HepG2 (cell line): ENCODE data around the gene TTC39C. TPM values are rescaled to one million over a fixed set of nuclear protein-coding genes. Genes with fewer than 3 reads are reported as not detected.

Experiments used
- BCL6 ChIP-seq: IDR thresholded peaks from 2 replicates; pipeline ENCODE4 v1.6.1; 2016; ENCODE audit warnings: missing genetic modification reagents, missing compliant biosample characterization
- GATAD1 ChIP-seq: IDR thresholded peaks from 2 replicates; pipeline ENCODE4 v1.6.1; 2016; ENCODE audit warnings: missing genetic modification reagents, missing compliant biosample characterization
- HHEX ChIP-seq: IDR thresholded peaks from 2 replicates; pipeline ENCODE4 v1.6.1; 2016; ENCODE audit warnings: control low read depth
- MLLT10 ChIP-seq: sonication (generic); formaldehyde crosslinking; IDR thresholded peaks from 2 replicates; pipeline ENCODE4 v1.4.0; 2020; ENCODE audit warnings: missing genetic modification reagents
- ONECUT2 ChIP-seq: sonication (generic); formaldehyde crosslinking; IDR thresholded peaks from 2 replicates; pipeline ENCODE4 v1.4.0; 2020; ENCODE audit warnings: missing genetic modification reagents
- POLR2AphosphoS5 ChIP-seq: IDR thresholded peaks from 2 replicates; pipeline ENCODE4 v1.6.1; 2012; ENCODE audit warnings: low read depth, low read length
- TAF15 ChIP-seq: fragments of 200-400 bp; formaldehyde crosslinking; IDR thresholded peaks from one replicate; pipeline ENCODE4 v1.6.1; 2018; ENCODE audit warnings: mild to moderate bottlenecking, low read depth, low read length; ENCODE audit not compliant: poor library complexity, severe bottlenecking
- ZFP1 ChIP-seq: IDR thresholded peaks from 2 replicates; pipeline ENCODE4 v1.6.1; 2016
- ZNF180 ChIP-seq: sonication (generic); formaldehyde crosslinking; IDR thresholded peaks from 2 replicates; pipeline ENCODE4 v1.4.0; 2020; ENCODE audit warnings: low read depth, missing genetic modification reagents, borderline replicate concordance
- ZNF235 ChIP-seq: sonication (generic); formaldehyde crosslinking; IDR thresholded peaks from 2 replicates; pipeline ENCODE4 v1.8.1; 2023; ENCODE audit warnings: mild to moderate bottlenecking, missing genetic modification reagents, borderline replicate concordance
- ZNF33B ChIP-seq: sonication (generic); formaldehyde crosslinking; IDR thresholded peaks from 2 replicates; pipeline ENCODE4 v1.5.1; 2020; ENCODE audit warnings: mild to moderate bottlenecking, missing genetic modification reagents
- ZNF354B ChIP-seq: sonication (generic); formaldehyde crosslinking; IDR thresholded peaks from 2 replicates; pipeline ENCODE4 v1.8.0; 2022; ENCODE audit warnings: mild to moderate bottlenecking, missing genetic modification reagents
- ZNF44 ChIP-seq: sonication (generic); formaldehyde crosslinking; IDR thresholded peaks from 2 replicates; pipeline ENCODE4 v1.5.1; 2020; ENCODE audit warnings: mild to moderate bottlenecking, missing genetic modification reagents
- ZNF619 ChIP-seq: sonication (generic); formaldehyde crosslinking; IDR thresholded peaks from 2 replicates; pipeline ENCODE4 v1.4.0; 2020; ENCODE audit warnings: mild to moderate bottlenecking, missing genetic modification reagents
- ZNF883 ChIP-seq: sonication (generic); formaldehyde crosslinking; IDR thresholded peaks from 2 replicates; pipeline ENCODE4 v1.5.1; 2020; ENCODE audit warnings: mild to moderate bottlenecking, missing genetic modification reagents; ENCODE audit errors: not compliant biosample characterization
- polyA plus RNA-seq, 8 experiments: library from polyadenylated mRNA; depleted of rRNA in 3 of 8; stranded (reverse) in 7 of 8; unstranded in 1 of 8; fragments of >200 nt; fragmentation: Illumina TruSeq in 4 of 8; extraction: Trizol in 4 of 8; gene quantifications; 2 replicates each; pipeline versions ENCODE4 v1.2.1 to v1.2.3, GENCODE V29; 2011 to 2016; ENCODE audit warnings: low read depth in 4 of 8, missing spikeins in 1 of 8, mixed read lengths in 1 of 8; ENCODE audit not compliant: insufficient read depth in 1 of 8
- total RNA-seq, 5 experiments: library from RNA; depleted of rRNA; stranded (reverse); fragments of >200 nt; fragmentation: Illumina TruSeq; extraction: Trizol; gene quantifications; 2 replicates each; pipeline ENCODE4 v1.2.3, GENCODE V29; 2016; ENCODE audit warnings: low read depth in 1 of 5
- TF ChIP-seq, protein P1 (sequence below): sonication (generic); formaldehyde crosslinking; IDR thresholded peaks from 2 replicates; pipeline ENCODE4 v1.8.0; 2023; ENCODE audit warnings: mild to moderate bottlenecking, missing genetic modification reagents
- TF ChIP-seq, protein P2 (sequence below): sonication (generic); formaldehyde crosslinking; IDR thresholded peaks from 2 replicates; pipeline ENCODE4 v1.4.0; 2020; ENCODE audit warnings: missing genetic modification reagents, low read depth, mild to moderate bottlenecking, borderline replicate concordance
- TF ChIP-seq, protein P3 (sequence below): sonication (generic); formaldehyde crosslinking; IDR thresholded peaks from 2 replicates; pipeline ENCODE4 v1.5.1; 2020; ENCODE audit warnings: missing genetic modification reagents, mild to moderate bottlenecking, borderline replicate concordance
- TF ChIP-seq, protein P4 (sequence below): sonication (generic); formaldehyde crosslinking; IDR thresholded peaks from 2 replicates; pipeline ENCODE4 v1.4.0; 2020; ENCODE audit warnings: missing genetic modification reagents
- TF ChIP-seq, protein P5 (sequence below): sonication (generic); formaldehyde crosslinking; IDR thresholded peaks from 2 replicates; pipeline ENCODE4 v1.8.1; 2023; ENCODE audit warnings: missing genetic modification reagents, inconsistent platforms, borderline replicate concordance
- TF ChIP-seq, protein P6 (sequence below): sonication (generic); formaldehyde crosslinking; IDR thresholded peaks from 2 replicates; pipeline ENCODE4 v1.4.0; 2020; ENCODE audit warnings: missing genetic modification reagents
- TF ChIP-seq, protein P7 (sequence below): IDR thresholded peaks from 2 replicates; pipeline ENCODE4 v1.6.1; 2012; ENCODE audit warnings: inconsistent platforms

TTC39C gene
- total and polyA plus RNA-seq, 2 of the 13 experiments (the other 11 are each of a cell fraction or from before 2014, with no cell fraction given): 19.1 to 25.9 TPM

DNA sequence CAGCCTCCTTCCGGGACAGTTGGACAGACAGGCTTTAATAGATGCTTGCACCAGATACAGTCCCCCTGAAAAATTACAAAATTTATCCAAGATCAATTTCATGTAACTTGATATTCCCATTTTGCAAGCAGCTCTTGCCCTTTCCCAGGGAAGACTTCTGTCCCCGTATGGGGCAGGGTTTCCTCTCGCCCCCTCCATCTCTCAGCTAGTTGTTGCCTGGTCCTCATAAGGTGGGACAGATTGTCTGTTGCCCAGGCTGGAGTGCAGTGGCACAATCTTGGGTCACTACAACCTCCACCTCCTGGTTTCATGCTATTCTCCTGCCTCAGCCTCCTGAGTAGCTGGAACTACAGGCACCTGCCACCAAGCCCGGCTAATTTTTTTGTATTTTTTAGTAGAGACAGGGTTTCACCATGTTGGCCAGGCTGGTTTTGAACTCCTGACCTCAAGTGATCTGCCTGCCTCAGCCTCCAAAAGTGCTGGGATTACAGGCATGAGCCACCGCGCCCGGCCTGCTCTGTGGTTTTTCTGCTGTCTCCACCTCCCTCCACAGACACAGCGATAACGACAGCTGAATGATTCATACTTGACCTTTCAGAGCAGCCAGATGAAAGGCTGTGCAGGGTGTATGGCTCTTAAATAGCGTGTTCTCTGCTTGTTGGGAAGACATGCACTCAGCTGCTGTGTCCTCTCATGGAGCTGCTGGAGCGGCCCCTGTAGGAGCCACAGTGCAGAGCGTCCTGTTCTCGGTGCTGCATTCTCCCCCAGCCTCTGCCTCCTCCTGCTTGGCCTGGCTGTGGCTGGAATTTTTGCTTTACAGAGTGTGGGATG is 61.4 kb downstream of the TTC39C start (continued):
- TF ChIP-seq TAF15 (no peak), BCL6 (CRISPR knock-in tag) (peak; percentile 84), ZNF235 (no peak), GATAD1 (peak; percentile 66), ZNF883 (CRISPR knock-in tag) (no peak), POLR2AphosphoS5 (no peak), ZNF33B (no peak), ZNF44 (CRISPR knock-in tag) (no peak), ZFP1 (CRISPR knock-in tag) (peak; percentile 49; the same call in 1 of the 2 replicates), ZNF180 (CRISPR knock-in tag) (no peak), ONECUT2 (CRISPR knock-in tag) (no peak), HHEX (peak; percentile 99), ZNF619 (CRISPR knock-in tag) (no peak), ZNF354B (CRISPR knock-in tag) (no peak), MLLT10 (CRISPR knock-in tag) (no peak)
- TF ChIP-seq, protein P1, sequence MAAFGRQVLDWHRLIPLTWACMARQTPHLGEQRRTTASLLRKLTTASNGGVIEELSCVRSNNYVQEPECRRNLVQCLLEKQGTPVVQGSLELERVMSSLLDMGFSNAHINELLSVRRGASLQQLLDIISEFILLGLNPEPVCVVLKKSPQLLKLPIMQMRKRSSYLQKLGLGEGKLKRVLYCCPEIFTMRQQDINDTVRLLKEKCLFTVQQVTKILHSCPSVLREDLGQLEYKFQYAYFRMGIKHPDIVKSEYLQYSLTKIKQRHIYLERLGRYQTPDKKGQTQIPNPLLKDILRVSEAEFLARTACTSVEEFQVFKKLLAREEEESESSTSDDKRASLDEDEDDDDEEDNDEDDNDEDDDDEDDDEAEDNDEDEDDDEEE (CRISPR knock-in tag): no peak
- TF ChIP-seq, protein P2, sequence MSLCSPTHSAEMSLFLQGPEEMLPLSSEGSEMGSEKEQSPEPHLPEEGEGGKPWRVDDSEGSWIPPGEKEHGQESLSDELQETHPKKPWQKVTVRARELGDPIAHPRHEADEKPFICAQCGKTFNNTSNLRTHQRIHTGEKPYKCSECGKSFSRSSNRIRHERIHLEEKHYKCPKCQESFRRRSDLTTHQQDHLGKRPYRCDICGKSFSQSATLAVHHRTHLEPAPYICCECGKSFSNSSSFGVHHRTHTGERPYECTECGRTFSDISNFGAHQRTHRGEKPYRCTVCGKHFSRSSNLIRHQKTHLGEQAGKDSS (CRISPR knock-in tag): peak; percentile 61; the same call in 1 of the 2 replicates
- TF ChIP-seq, protein P3, sequence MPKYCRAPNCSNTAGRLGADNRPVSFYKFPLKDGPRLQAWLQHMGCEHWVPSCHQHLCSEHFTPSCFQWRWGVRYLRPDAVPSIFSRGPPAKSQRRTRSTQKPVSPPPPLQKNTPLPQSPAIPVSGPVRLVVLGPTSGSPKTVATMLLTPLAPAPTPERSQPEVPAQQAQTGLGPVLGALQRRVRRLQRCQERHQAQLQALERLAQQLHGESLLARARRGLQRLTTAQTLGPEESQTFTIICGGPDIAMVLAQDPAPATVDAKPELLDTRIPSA: no peak
- TF ChIP-seq, protein P4, sequence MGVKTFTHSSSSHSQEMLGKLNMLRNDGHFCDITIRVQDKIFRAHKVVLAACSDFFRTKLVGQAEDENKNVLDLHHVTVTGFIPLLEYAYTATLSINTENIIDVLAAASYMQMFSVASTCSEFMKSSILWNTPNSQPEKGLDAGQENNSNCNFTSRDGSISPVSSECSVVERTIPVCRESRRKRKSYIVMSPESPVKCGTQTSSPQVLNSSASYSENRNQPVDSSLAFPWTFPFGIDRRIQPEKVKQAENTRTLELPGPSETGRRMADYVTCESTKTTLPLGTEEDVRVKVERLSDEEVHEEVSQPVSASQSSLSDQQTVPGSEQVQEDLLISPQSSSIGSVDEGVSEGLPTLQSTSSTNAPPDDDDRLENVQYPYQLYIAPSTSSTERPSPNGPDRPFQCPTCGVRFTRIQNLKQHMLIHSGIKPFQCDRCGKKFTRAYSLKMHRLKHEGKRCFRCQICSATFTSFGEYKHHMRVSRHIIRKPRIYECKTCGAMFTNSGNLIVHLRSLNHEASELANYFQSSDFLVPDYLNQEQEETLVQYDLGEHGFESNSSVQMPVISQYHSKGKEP (CRISPR knock-in tag): no peak
- TF ChIP-seq, protein P5, sequence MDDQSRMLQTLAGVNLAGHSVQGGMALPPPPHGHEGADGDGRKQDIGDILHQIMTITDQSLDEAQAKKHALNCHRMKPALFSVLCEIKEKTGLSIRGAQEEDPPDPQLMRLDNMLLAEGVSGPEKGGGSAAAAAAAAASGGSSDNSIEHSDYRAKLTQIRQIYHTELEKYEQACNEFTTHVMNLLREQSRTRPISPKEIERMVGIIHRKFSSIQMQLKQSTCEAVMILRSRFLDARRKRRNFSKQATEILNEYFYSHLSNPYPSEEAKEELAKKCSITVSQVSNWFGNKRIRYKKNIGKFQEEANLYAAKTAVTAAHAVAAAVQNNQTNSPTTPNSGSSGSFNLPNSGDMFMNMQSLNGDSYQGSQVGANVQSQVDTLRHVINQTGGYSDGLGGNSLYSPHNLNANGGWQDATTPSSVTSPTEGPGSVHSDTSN (CRISPR knock-in tag): no peak
- TF ChIP-seq, protein P6, sequence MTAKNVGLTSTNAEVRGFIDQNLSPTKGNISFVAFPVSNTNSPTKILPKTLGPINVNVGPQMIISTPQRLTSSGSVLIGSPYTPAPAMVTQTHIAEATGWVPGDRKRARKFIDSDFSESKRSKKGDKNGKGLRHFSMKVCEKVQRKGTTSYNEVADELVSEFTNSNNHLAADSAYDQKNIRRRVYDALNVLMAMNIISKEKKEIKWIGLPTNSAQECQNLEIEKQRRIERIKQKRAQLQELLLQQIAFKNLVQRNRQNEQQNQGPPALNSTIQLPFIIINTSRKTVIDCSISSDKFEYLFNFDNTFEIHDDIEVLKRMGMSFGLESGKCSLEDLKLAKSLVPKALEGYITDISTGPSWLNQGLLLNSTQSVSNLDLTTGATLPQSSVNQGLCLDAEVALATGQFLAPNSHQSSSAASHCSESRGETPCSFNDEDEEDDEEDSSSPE (CRISPR knock-in tag): peak; percentile 40; the same call in 1 of the 2 replicates
- TF ChIP-seq, protein P7, sequence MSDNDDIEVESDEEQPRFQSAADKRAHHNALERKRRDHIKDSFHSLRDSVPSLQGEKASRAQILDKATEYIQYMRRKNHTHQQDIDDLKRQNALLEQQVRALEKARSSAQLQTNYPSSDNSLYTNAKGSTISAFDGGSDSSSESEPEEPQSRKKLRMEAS: peak; percentile 54
